ENCODE data around the gene ZEB2.

The ZEB2 gene

GRCh38 chr2:144455987-144456386 lies 63.9 kb downstream of the ZEB2 start:
- TF ChIP-seq, protein P1, sequence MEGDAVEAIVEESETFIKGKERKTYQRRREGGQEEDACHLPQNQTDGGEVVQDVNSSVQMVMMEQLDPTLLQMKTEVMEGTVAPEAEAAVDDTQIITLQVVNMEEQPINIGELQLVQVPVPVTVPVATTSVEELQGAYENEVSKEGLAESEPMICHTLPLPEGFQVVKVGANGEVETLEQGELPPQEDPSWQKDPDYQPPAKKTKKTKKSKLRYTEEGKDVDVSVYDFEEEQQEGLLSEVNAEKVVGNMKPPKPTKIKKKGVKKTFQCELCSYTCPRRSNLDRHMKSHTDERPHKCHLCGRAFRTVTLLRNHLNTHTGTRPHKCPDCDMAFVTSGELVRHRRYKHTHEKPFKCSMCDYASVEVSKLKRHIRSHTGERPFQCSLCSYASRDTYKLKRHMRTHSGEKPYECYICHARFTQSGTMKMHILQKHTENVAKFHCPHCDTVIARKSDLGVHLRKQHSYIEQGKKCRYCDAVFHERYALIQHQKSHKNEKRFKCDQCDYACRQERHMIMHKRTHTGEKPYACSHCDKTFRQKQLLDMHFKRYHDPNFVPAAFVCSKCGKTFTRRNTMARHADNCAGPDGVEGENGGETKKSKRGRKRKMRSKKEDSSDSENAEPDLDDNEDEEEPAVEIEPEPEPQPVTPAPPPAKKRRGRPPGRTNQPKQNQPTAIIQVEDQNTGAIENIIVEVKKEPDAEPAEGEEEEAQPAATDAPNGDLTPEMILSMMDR (IDR thresholded peaks at IDR 0.05; ENCODE audit: low read depth, low read length): no peak
- no peak for DNase-seq (ENCODE audit: low read depth, low spot score)
- H3K4me3 ChIP-seq (ENCODE audit: low read depth, low read length): no peak overlapping the region
- in situ Hi-C loops (cut with HindIII; ENCODE audit: low sequenced_read_pairs): no loop called here

- TF ChIP-seq, protein P1 (IDR thresholded peaks at IDR 0.05; ENCODE audit: low read depth, low read length): no peak
- no peak overlapping the region for H3K4me3 ChIP-seq (ENCODE audit: low read depth, low read length)
- no peak for DNase-seq (ENCODE audit: low read depth, low spot score)
Measured at GRCh38 chr2:144454466-144455287, 65.2 kb downstream of the ZEB2 start.

GRCh38 chr2:144453486-144454158 lies 66.3 kb downstream of the ZEB2 start:
- DNase-seq (ENCODE audit: low read depth, low spot score): no peak
- H3K4me3 ChIP-seq (ENCODE audit: low read depth, low read length): no peak overlapping the region
- in situ Hi-C loops (cut with HindIII; ENCODE audit: low sequenced_read_pairs): no loop called here
- TF ChIP-seq, protein P1 (IDR thresholded peaks at IDR 0.05; ENCODE audit: low read depth, low read length): no peak

More at GRCh38 chr2:144454466-144455287, 65.2 kb downstream of the ZEB2 start:
- in situ Hi-C loops (cut with HindIII; ENCODE audit: low sequenced_read_pairs): no loop called here

DNA sequence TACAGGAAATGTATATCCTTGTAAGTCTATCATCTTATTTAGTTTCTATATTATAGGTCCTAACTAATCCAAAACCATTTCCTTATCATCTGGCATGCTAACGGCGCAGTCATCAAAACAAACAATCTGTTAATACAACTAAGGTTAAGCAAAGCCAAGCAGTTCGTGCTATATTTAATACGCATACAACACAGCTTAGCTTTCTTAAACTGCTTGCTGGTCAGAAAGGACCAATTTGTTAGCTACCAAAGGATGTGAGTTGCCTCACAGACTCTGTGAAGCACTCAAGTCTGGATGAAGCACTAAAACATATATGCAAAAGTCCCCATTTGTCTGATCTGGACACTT lies 67.0 kb downstream of the ZEB2 start:
- in situ Hi-C loops (cut with HindIII; ENCODE audit: low sequenced_read_pairs): no loop called here
- no peak overlapping the region for H3K4me3 ChIP-seq (ENCODE audit: low read depth, low read length)
- peak; percentile 58 for DNase-seq (ENCODE audit: low read depth, low spot score)
- TF ChIP-seq, protein P1 (IDR thresholded peaks at IDR 0.05; ENCODE audit: low read depth, low read length): no peak

- TF ChIP-seq, protein P1 (IDR thresholded peaks at IDR 0.05; ENCODE audit: low read depth, low read length): peak; percentile 11
- peak; percentile 63 for DNase-seq (ENCODE audit: low read depth, low spot score)
- peak overlapping the region; percentile 26 for H3K4me3 ChIP-seq (ENCODE audit: low read depth, low read length)
- in situ Hi-C loops (cut with HindIII; ENCODE audit: low sequenced_read_pairs): no loop called here
Measured at GRCh38 chr2:144452169-144452988, 67.5 kb downstream of the ZEB2 start.

- DNase-seq (ENCODE audit: low read depth, low spot score): no peak
- in situ Hi-C loops (cut with HindIII; ENCODE audit: low sequenced_read_pairs): no loop called here
- no peak overlapping the region for H3K4me3 ChIP-seq (ENCODE audit: low read depth, low read length)
- TF ChIP-seq, protein P1 (IDR thresholded peaks at IDR 0.05; ENCODE audit: low read depth, low read length): no peak
Measured at GRCh38 chr2:144451443-144451842, 68.5 kb downstream of the ZEB2 start.

Measured in astrocyte of the spinal cord (primary cell).